SW 1271 (cell line): ENCODE measurements around the gene HGS.

Experiments used
- DNase-seq, 2 experiments: peaks; one replicate each; lab custom pipeline; 2025; lab: John Stamatoyannopoulos, UW

The HGS gene

GRCh38 chr17:81684442-81684911 is 666 bp downstream of the HGS start:
- no peak for DNase-seq

GRCh38 chr17:81685108-81685507 is 1.3 kb downstream of the HGS start:
- no peak for DNase-seq

GRCh38 chr17:81686614-81687013 is 2.8 kb downstream of the HGS start:
- DNase-seq: no peak

GRCh38 chr17:81687770-81688541 is 4.1 kb downstream of the HGS start:
- no peak for DNase-seq

- DNase-seq: no peak
These were observed 4.8 kb downstream of the HGS start for GRCh38 chr17:81688616-81689015.

- DNase-seq: no peak
These were observed 6.3 kb downstream of the HGS start for GRCh38 chr17:81690066-81690465.

GRCh38 chr17:81690549-81690948 is 6.7 kb downstream of the HGS start:
- no peak for DNase-seq

GRCh38 chr17:81691196-81691595 is 7.4 kb downstream of the HGS start:
- no peak for DNase-seq

- DNase-seq: no peak
These were observed 7.8 kb downstream of the HGS start for GRCh38 chr17:81691608-81692007.

- no peak for DNase-seq
These were observed 9.8 kb downstream of the HGS start for GRCh38 chr17:81693509-81694210.

GRCh38 chr17:81694810-81695209 is 11.0 kb downstream of the HGS start:
- DNase-seq: no peak

GRCh38 chr17:81695211-81695610 is 11.4 kb downstream of the HGS start:
- no peak for DNase-seq

GRCh38 chr17:81695801-81696200 is 12.0 kb downstream of the HGS start:
- no peak for DNase-seq

- DNase-seq: no peak
These were observed 12.6 kb downstream of the HGS start for GRCh38 chr17:81696218-81696941.

- DNase-seq: no peak
These were observed 13.6 kb downstream of the HGS start for GRCh38 chr17:81697261-81698044.

GRCh38 chr17:81700353-81701287 is 16.8 kb downstream of the HGS start:
- DNase-seq: no peak

- DNase-seq: no peak
These were observed 17.7 kb downstream of the HGS start for GRCh38 chr17:81701288-81702071.

GRCh38 chr17:81702934-81703746 is 19.3 kb downstream of the HGS start, which contains the start of gene MRPL12:
MRPL12 (plus strand) TSS chr17:81703367; CDS start chr17:81703502, 135 bp downstream.
- peak; percentile 77 to 80 for DNase-seq
